Endothelial cell of umbilical vein (primary cell): Measurements from ENCODE around the gene ATXN7L1. TPM values are rescaled to one million over a fixed set of nuclear protein-coding genes. Genes with fewer than 3 reads are reported as not detected.

Experiments used
- BruUV-seq: library from RNA; stranded (reverse); fragments of 400-500 nt; replicated peaks from 2 replicates; lab custom pipeline; 2021; lab: Mats Ljungman, UMichigan
- CTCF ChIA-PET: fragments of 300-600, 350-600 bp; sonication (Branson Sonifier 250); formaldehyde crosslinking; loops from one replicate; lab custom pipeline; 2021; ENCODE audit warnings: antibody characterized with exemption, inconsistent platforms; lab: Charles Lee
- POLR2A ChIA-PET: fragments of 300-600, 350-600 bp; sonication (Branson Sonifier 250); formaldehyde crosslinking; loops from one replicate; lab custom pipeline; 2021; ENCODE audit warnings: antibody characterized with exemption, inconsistent platforms; lab: Charles Lee
- DNase-seq: peaks from one replicate; pipeline ENCODE4 v3.0.0-alpha.2; 2011; ENCODE audit warnings: low read depth, low spot score
- FAIRE-seq: peaks from 2 replicates; lab custom pipeline; 2011; peaks lifted over from hg19 to GRCh38; lab: Jason Lieb, UNC
- H2AFZ ChIP-seq: 2 replicates; pipeline ENCODE4 v1.6.0; 2012; ENCODE audit warnings: low read depth, low read length, control low read depth, inconsistent platforms
- H3K27ac ChIP-seq: 2 replicates; pipeline ENCODE4 v1.5.1; 2011; ENCODE audit warnings: low read depth, mild to moderate bottlenecking, control low read depth, low read length, moderate library complexity; ENCODE audit not compliant: insufficient read depth
- H3K27me3 ChIP-seq, 2 experiments: 2 replicates each; pipeline versions ENCODE4 v1.6.0 to v1.6.1; 2011; ENCODE audit warnings: low read length in 2 of 2, mixed read lengths in 1 of 2; ENCODE audit not compliant: control insufficient read depth in 2 of 2, insufficient read depth in 2 of 2
- H3K36me3 ChIP-seq, 2 experiments: 2 replicates in 1 of 2; 3 replicates in 1 of 2; pipeline ENCODE4 v1.5.1; 2011; ENCODE audit warnings: low read length in 2 of 2, mild to moderate bottlenecking in 1 of 2, moderate library complexity in 1 of 2; ENCODE audit not compliant: control insufficient read depth in 2 of 2, insufficient read depth in 2 of 2; ENCODE audit errors: extremely low read depth in 1 of 2
- H3K4me1 ChIP-seq: 3 replicates; pipeline ENCODE4 v1.5.1; 2011; ENCODE audit warnings: mild to moderate bottlenecking, low read length; ENCODE audit not compliant: control insufficient read depth, insufficient read depth; ENCODE audit errors: extremely low read depth
- H3K4me2 ChIP-seq: 2 replicates; pipeline ENCODE4 v1.6.1; 2011; ENCODE audit warnings: low read length, control low read depth, mixed read lengths; ENCODE audit not compliant: insufficient read depth
- H3K4me3 ChIP-seq, 3 experiments: fragments of 200-600 bp in 1 of 3; sonication (generic), shearing (Covaris generic) in 1 of 3; replicated peaks in 1 of 3; 2 replicates each; pipeline ENCODE4 v1.5.1; 2011 to 2016; ENCODE audit warnings: control low read depth in 3 of 3, low read length in 3 of 3, mild to moderate bottlenecking in 2 of 3, inconsistent platforms in 1 of 3, low read depth in 1 of 3, moderate library complexity in 1 of 3; ENCODE audit not compliant: insufficient read depth in 1 of 3
- H3K79me2 ChIP-seq: 2 replicates; pipeline ENCODE4 v1.6.0; 2012; ENCODE audit warnings: low read length, inconsistent platforms; ENCODE audit not compliant: control insufficient read depth, insufficient read depth
- H3K9ac ChIP-seq: replicated peaks from 2 replicates; pipeline ENCODE3; 2011; ENCODE audit warnings: low read length, control low read depth; ENCODE audit not compliant: insufficient read depth; ENCODE audit errors: extremely low read depth
- H3K9me1 ChIP-seq: replicated peaks from 3 replicates; pipeline ENCODE4 v1.6.0; 2011; ENCODE audit warnings: mild to moderate bottlenecking, low read length; ENCODE audit not compliant: control insufficient read depth, insufficient read depth; ENCODE audit errors: extremely low read depth
- H3K9me3 ChIP-seq: replicated peaks from 2 replicates; pipeline ENCODE4 v1.5.1; 2012; ENCODE audit warnings: low read length, inconsistent platforms; ENCODE audit not compliant: control insufficient read depth, insufficient read depth
- H4K20me1 ChIP-seq: replicated peaks from 2 replicates; pipeline ENCODE3; 2011; ENCODE audit warnings: mild to moderate bottlenecking, low read length; ENCODE audit not compliant: control insufficient read depth, insufficient read depth; ENCODE audit errors: extremely low read depth
- CTCF ChIP-seq, 2 donors: IDR thresholded peaks; 1 replicate in 1 of 2; 2 replicates in 1 of 2; pipeline ENCODE4 v1.5.1; 2011; ENCODE audit warnings: low read length in 2 of 2, mild to moderate bottlenecking in 2 of 2, moderate library complexity in 2 of 2, control low read depth in 1 of 2, inconsistent platforms in 1 of 2, low read depth in 1 of 2; ENCODE audit not compliant: insufficient read depth in 1 of 2; ENCODE audit errors: extremely low read depth in 1 of 2
- FOS ChIP-seq: IDR thresholded peaks from 2 replicates; pipeline ENCODE4 v1.6.1; 2011; ENCODE audit warnings: mild to moderate bottlenecking, low read length, moderate library complexity, borderline replicate concordance; ENCODE audit not compliant: insufficient read depth
- GATA2 ChIP-seq: IDR thresholded peaks from 2 replicates; pipeline ENCODE4 v1.7.0; 2011; ENCODE audit warnings: low read depth, mild to moderate bottlenecking, moderate library complexity, mixed read lengths, low read length; ENCODE audit not compliant: insufficient read length, insufficient read depth
- MAX ChIP-seq: IDR thresholded peaks from 2 replicates; pipeline ENCODE4 v1.6.1; 2011; ENCODE audit not compliant: insufficient read depth, insufficient read length
- POLR2A ChIP-seq: IDR thresholded peaks from 2 replicates; pipeline ENCODE4 v1.6.1; 2012; ENCODE audit warnings: low read depth, mild to moderate bottlenecking, control low read depth, low read length
- POLR2AphosphoS5 ChIP-seq: IDR thresholded peaks from 2 replicates; pipeline ENCODE4 v1.6.1; 2012; ENCODE audit warnings: low read depth, mild to moderate bottlenecking, control low read depth, low read length, moderate library complexity; ENCODE audit not compliant: insufficient read depth
- dilution Hi-C: fragments of 300-500 bp; cut with MboI; formaldehyde crosslinking; loops from one replicate; pipeline ENCODE4 v1.15.0; 2019; ENCODE audit warnings: low sequenced_read_pairs; ENCODE audit not compliant: extremely low pct_ligation_motif_present
- intact Hi-C: fragments of 100-400 bp; cut with micrococcal nuclease; formaldehyde crosslinking; loops from one replicate; pipeline ENCODE4 v1.10.0; 2022
- polyA plus RNA-seq, 4 experiments: library from polyadenylated mRNA; depleted of rRNA in 3 of 4; stranded (reverse) in 3 of 4; unstranded in 1 of 4; fragments of >200 nt; gene quantifications; 2 replicates each; pipeline versions ENCODE4 v1.2.1 to v1.2.3, GENCODE V29; 2011 to 2012; ENCODE audit warnings: missing spikeins in 1 of 4
- total RNA-seq: library from RNA; stranded (reverse); gene quantifications from 2 replicates; pipeline ENCODE4 v1.2.3, GENCODE V29; 2021

ATXN7L1 gene
- total and polyA plus RNA-seq, 2 donors (not counting 3 experiments of a cell fraction or from before 2014, with no cell fraction given), result 4.6 to 15.6 TPM

DNA sequence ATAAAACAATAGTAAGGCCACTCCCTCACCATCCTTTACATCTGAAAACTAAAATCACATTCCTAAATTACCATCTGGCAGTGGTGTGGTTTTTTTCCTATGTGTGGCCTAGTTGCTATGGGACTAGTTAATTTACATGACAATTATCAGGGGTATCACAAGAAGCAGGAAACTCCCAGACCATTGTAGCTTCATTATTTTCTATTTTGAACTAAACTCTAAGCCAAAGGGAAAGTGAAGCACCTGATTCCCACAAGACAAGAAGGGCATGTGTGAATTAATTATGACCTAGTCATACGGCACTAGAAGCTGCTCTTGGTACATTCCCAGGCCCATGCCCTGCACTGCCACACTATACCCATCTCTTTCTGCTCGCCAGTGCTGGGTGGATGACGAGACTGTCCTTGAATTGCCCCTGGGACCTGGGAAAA is 103.4 kb downstream of the ATXN7L1 start:
- Histone ChIP-seq H4K20me1 (no peaks in the 10 kb centered on the region), H2AFZ (no peak overlapping the region), H3K9me3 (no peaks in the 10 kb centered on the region), H3K9ac (no peak overlapping the region), H3K4me3 (no peak overlapping the region), H3K27ac (no peak overlapping the region), H3K27me3 (no peaks in the 10 kb centered on the region), H3K79me2 (no peaks in the 10 kb centered on the region), H3K9me1 (no peaks in the 10 kb centered on the region), H3K4me2 (no peak overlapping the region), H3K4me1 (peaks cover 16% of the 10 kb centered on the region), H3K36me3 (no peaks in the 10 kb centered on the region)
- dilution Hi-C loops, result loop anchor here (25.0 kb wide), 1 partner anchor 239 kb away; no protein-coding TSS in a partner anchor
- FAIRE-seq (no peak), DNase-seq (no peak)
- ChIA-PET POLR2A (no interaction called here), CTCF (no interaction called here)
- intact Hi-C loops, result no loop called here
- no peak for TF ChIP-seq POLR2AphosphoS5
- no peak for TF ChIP-seq GATA2
- no peak for TF ChIP-seq FOS
- no peak for TF ChIP-seq POLR2A
- no peak for TF ChIP-seq CTCF (IDR thresholded peaks at IDR 0.05; ENCODE audit: extremely low read depth in 1 of 2, insufficient read depth in 1 of 2, low read depth in 1 of 2, low read length in 2 of 2)
- TF ChIP-seq MAX, result no peak
- BruUV-seq, result no TSS peak
